HG02870 (cell line): ENCODE results near the gene PTPN21.

Source experiments
- ATAC-seq: cut with Tn5 transposase; IDR thresholded peaks from one replicate; pipeline ENCODE4 v1.9.1; 2021; ENCODE audit warnings: mild to moderate bottlenecking, moderate library complexity; ENCODE audit not compliant: unreplicated experiment

PTPN21 gene

DNA sequence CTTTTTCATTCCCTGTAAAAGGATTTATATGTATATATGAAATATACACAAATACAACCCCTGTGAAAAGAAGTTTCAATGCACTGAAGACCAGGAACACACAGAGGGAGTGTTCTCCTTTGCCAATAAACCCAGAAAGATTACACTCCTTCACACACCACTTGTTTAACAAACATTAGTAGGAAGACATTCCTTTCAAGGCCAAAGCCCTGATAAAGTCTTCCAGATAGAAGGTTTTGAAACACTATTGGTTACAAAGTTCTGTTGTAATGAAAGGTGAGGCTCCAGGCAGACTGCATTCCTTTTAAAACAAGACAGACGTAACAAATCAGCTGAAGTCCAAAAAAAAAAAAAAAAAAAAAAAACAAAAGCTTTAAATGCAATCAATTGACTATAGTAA lies 81.0 kb downstream of the PTPN21 start:
- no peak for ATAC-seq

DNA sequence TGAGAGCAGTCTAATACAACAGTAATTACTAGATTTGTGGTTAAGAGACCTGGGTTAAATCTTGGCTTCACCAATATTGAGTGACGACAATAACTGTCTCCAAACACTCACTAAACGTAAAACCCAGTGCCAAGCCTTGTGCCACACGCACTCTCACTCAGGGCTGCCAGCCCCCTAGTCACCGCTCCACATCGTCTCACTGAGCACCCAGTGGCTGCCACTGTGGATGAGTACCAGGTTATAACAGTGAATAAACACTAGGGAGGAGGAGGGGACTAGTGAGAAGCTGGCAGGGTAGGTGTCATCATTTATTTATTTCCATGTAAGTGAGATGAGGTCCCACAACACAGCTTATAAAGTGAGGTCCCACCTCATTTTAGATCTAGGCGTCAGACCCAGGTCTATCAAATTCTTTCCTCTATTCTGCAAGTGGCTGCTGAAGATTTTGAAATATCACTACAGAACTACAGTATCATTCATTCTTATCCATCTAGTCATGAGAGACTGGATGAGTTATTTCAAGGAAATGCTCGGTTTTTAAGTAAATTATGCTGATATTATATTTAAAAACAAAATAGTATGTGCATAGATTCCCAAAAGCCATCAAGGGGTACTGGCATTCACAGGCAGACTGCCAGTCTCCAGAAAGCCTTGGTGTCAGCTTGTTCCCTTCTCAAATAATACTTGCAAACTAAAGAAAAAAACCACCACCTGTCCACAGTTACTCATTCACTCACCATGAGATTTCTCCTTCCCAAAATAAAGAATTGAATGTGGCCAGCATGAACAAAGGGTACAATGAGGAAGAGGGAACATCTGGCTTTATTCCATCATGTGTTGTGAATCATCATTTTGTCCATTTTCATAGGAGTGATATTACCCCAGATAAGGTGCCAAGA lies 84.0 kb downstream of the PTPN21 start:
- no peak for ATAC-seq

DNA sequence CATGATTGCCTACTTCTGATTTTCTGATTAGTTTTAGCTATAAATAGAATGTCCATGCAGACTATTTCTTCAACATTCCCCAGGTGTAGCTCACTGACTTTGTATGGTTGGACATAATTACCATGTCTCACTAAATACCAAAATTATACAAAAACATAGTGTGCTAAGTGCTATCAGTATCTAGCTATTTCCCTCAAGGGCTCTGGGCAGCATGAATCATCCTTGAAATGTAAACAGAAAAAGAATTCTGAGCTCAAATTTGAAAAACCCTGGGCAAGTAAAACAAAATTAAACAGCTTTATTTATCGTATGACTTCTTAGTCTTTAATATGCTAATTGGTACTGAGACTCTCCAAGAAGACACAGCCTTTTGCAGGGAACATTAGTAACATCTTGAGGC lies 86.4 kb downstream of the PTPN21 start:
- no peak for ATAC-seq

DNA sequence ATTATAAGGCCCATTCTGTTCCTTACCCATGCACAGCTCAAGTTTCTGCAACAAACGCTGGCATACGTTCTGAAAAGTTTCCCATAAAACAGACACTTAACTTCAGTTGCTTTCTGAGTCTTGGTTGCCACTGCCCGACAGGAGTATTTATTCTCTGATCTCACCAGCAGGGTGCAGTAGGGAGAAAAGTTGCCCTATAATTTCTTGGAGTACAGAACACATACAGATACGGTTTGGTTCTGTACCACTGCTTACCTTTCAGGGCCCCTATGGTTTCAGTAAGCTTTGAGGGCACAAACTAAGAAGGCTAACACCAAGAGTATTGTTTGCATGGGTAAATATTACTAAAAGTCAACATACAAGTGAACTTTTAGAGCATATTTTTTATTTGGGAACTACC lies 91.5 kb downstream of the PTPN21 start:
- ATAC-seq: peak; percentile 58

DNA sequence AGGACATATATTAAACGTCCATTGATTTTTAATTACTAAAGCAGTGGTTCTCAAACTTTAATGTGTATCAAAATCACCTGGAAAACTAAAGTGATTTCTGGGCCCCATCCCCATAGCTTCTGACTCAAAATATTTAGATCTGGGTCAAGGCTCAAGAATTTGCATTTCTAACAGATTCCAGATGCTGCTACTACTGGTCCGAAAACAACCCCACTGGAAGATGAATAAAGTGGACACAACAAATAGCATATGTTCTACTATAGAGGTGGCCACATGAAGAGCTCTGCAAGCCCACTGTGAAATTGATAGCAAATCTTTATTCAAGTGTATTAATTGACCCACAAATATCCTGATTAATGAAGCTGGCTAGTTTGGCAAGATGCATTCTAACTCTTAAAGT lies 99.9 kb downstream of the PTPN21 start:
- no peak for ATAC-seq

DNA sequence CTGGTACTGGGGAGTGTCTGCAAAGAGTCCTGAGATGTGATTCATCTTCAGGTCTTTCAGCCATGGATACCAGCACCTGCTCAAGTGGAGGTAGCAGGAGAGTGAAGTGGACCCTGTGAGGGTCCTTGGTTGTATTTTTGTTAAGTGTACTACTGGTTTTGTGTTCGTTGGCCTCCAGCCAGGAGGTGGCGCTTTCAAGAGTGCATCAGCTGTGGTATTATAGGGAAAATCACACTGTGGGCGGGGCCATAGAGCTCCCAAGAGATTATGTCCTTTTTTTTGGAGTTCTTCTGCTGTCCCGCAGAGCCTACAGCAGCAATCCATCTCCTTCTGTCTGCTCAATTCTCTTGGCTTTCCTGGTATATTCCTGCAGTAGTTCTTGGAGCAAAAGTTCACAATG lies 102.6 kb downstream of the PTPN21 start:
- no peak for ATAC-seq

DNA sequence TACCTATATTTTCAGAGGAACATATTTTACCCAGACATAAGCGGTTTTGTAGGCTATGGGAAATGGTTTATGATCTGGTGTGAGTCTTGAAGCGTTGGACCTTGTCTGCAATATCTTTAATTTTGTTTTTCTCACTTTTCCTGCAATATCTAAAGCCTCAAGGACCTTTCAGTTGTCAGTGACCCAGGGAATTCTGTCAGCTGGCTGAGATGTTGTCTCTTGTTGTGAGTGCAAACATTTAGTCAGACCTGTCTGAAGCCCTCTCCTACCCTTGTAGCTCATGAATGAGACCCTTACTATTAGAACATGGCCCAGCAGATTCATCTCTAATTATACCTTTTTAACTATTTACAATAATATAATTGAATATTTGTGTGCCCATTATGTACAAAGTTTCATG lies 115.7 kb downstream of the PTPN21 start:
- ATAC-seq: no peak

DNA sequence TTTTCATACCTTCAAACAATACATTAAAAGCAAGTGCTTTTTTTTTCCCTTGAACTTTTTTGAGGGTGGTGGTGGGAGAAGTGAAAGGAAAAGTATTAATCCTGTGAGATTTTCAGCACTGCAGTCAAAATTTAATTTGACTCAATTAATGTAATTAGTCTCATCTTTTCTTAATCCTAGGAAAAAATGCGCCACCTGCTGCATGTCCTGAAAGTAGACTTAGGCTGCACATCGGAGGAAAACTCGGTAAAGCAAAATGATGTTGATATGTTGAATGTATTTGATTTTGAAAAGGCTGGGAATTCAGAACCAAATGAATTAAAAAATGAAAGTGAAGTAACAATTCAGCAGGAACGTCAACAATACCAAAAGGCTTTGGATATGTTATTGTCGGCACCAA lies 117.1 kb downstream of the PTPN21 start:
- no peak for ATAC-seq

DNA sequence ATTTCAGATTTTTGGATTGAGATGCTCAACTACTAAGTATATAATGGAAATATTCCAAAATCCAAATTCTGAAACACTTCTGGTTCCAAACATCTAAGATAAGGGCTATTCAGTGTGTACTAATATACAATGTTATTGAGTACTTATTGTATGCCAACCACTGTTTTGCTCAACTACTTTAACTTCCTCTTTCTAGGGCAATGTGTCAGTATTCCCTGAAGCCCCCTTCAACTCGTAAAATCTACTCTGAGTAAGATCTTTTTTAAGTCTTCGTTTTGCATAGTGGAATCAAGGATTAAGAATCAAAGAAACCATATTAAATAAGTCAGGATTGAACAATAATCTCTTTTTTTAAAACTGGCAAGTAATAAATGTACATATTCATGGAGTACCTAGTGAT lies 123.8 kb downstream of the PTPN21 start:
- no peak for ATAC-seq

DNA sequence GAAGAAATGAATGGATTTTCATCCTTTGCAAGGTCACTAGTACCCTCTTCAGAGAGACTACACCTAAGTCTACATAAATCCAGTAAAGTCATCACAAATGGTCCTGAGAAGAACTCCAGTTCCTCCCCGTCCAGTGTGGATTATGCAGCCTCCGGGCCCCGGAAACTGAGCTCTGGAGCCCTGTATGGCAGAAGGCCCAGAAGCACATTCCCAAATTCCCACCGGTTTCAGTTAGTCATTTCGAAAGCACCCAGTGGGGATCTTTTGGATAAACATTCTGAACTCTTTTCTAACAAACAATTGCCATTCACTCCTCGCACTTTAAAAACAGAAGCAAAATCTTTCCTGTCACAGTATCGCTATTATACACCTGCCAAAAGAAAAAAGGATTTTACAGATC lies 128.5 kb downstream of the PTPN21 start:
- ATAC-seq: no peak

DNA sequence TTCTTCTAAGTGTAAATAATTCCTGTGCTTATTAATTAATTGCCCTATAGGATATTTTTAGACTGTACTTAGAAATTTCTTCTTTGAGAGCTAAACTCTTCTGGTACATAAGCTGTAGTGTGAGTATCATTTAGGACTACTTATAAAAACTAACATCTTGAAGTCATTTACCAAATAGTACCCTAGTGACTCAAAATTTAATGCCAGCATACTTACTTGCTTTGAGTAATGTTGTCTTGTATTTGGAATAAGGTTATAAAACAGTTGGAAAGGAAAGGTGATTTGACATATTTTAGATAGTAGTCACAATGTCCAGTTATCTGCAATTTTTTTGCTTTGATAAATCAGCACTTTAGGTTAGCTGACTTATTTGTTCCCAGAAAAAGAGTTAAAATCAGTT lies 130.2 kb downstream of the PTPN21 start:
- ATAC-seq: no peak

DNA sequence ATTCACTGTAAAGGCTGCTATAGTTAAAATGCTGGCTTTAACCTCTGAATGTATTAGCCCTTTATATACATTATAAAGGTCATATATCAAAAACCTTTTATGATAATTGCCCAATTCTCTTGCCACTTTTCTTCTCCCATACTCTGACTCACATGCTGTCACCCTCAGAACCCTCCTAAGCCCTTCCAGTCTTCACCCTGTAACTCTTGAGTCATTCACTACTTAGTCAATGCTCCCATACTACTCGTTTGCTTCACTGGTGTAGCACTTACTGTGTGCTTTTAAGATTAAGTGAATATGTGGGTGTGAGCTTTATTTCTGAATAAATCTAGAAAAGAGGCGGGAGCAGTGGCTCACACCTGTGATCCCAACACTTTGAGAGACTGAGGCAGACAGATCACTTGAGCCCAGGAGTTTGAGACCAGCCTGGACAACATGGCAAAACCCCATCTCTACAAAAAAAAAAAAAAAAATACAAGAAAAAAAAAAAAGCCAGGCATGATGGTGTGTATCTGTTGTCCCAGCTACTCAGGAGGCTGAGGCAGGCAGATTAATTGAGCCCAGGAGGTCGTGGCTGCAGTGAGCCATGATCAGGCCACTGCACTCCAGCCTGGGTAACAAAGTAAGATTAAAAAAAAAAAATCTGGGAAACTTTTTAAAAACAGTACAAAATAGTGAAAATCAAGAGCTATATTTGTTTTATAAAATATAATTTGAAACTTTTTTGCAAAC lies 131.7 kb downstream of the PTPN21 start:
- no peak for ATAC-seq

DNA sequence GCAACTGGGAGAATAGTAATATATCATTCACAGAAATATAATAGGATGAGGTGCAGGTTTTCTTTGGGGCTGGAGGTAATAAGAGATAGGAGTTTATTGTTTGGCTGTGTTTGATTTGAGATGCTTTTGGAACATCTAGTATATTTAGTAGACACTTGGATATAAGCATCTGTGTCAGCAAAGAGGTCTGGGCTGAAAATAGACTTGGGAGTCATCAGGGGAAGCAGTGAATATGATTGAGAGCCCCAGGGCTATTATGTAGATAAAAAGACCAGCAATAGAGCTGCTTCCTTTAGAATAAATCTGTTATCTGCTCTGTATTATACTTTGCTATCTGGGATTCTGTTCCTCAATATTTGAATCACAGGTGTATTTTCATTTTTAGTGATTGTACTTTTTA lies 132.8 kb downstream of the PTPN21 start:
- ATAC-seq: no peak

DNA sequence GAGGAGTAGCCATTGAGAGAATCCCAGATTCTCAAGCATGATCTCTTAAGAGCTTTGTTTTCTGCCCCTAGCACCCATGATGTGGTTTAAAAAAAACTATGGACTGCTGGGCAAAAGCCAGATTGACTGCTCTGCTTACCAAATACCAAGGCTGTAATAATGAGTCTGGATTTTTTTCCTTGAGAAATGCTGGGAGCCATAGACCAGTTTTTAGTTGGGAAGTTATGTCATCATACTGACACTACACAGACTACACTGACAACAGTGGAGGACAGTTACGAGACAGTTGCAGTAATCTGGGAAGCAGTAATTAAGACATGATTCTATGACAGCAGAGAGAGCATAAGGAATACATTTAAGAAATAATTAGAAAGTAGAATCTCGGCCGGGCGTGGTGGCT lies 133.5 kb downstream of the PTPN21 start:
- no peak for ATAC-seq

DNA sequence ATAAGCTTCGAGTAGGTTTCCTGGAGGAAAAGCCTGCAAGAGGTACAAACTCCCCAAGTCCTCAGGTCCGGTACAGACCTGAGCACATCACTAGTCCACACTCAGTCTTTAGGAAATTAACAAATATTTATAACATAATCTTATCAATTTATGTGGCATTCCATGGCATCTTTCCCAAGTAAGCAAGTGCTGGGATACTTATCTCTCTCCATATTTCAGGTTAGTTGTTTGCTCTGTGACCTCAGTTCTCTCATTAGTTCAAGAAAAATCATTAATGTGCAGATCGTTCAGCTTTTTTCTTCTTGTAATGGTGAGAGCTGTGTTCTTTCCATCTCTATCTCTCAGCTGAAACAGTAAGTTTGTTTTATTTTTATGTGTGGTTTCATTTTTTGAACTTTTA lies 134.6 kb downstream of the PTPN21 start:
- no peak for ATAC-seq

DNA sequence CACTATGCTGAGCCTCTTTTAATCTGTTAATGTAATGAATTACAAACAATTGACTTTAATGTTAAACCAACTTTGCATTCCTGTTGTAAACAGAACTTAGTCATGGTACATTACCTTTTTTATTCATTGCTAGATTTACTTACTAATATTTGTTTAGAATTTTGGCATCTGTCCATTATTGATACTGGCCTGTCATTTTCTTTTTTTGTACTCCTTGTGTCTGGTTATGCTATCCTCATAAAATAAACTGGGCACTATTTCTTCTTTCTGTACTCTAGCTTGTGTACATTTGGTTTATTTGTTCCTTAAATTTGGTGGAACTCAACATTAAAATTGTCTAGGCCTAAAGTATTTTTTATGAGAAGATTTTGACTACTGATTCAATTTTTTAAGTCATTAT lies 137.2 kb downstream of the PTPN21 start:
- ATAC-seq: no peak
